GM12892 (cell line): Measurements from ENCODE around the gene CHMP2A.

Source experiments
- DNase-seq: peaks from one replicate; pipeline ENCODE4 v3.0.0; 2011; ENCODE audit not compliant: insufficient read length
- FAIRE-seq: peaks from 2 replicates; lab custom pipeline; 2011; peaks lifted over from hg19 to GRCh38; lab: Jason Lieb, UNC
- POLR2A ChIP-seq: IDR thresholded peaks from 2 replicates; pipeline ENCODE4 v1.6.1; 2011; ENCODE audit warnings: low read depth, low read length, control low read depth
- POLR2AphosphoS5 ChIP-seq: IDR thresholded peaks from 2 replicates; pipeline ENCODE4 v1.6.1; 2011; ENCODE audit warnings: low read depth, low read length, control low read depth
- TAF1 ChIP-seq: IDR thresholded peaks from 2 replicates; pipeline ENCODE4 v1.6.1; 2011; ENCODE audit warnings: low read depth, mild to moderate bottlenecking, control low read depth, low read length, borderline replicate concordance

Gene CHMP2A

DNA sequence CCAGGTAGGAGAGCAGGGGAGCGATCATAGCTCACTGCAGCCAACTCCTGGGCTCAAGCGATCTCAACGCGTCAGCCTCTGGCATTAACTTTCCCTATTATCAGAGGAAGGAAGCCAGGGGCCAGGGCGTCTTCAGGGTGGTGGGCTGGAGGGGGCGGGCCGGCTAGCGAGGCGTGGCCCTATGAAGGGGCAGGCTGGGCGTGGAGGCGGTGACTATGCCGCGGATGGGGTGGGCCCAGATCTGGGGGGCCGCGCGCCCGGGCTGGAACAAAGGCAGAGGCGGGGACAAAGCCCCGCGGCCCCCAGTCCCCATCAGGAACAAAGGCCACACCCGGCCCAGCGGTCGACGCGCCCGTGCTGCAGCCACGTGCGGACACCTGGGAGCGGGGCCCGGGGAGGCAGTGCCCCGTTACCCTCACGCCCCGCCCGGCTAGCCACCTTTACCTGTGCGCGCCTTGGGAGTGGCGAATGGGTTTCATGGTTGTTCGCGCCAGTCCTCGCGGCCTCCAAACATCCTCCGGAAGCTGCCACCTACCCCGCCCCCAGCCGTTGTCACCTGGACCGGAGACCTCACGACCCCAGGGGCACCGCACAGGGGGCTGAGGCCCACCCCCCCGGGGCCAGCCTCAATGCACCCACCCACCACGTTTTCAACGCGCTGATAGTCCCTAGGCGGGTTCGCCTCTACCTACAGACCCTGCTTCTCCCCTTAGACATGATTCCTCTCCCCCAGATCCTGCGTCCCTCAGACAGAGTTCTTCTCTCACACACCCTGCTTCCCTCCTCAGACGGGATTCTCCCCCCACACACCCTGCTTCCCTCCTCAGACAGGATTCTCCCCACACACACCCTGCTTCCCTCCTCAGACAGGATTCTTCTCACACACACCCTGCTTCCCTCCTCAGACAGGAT, 16.4 kb downstream of the CHMP2A start:
- DNase-seq = no peak
- no peak for FAIRE-seq
- TF ChIP-seq POLR2A = peak; percentile 38; the same call in 1 of the 2 replicates
- TF ChIP-seq POLR2AphosphoS5 = no peak
- TF ChIP-seq TAF1 = no peak

DNA sequence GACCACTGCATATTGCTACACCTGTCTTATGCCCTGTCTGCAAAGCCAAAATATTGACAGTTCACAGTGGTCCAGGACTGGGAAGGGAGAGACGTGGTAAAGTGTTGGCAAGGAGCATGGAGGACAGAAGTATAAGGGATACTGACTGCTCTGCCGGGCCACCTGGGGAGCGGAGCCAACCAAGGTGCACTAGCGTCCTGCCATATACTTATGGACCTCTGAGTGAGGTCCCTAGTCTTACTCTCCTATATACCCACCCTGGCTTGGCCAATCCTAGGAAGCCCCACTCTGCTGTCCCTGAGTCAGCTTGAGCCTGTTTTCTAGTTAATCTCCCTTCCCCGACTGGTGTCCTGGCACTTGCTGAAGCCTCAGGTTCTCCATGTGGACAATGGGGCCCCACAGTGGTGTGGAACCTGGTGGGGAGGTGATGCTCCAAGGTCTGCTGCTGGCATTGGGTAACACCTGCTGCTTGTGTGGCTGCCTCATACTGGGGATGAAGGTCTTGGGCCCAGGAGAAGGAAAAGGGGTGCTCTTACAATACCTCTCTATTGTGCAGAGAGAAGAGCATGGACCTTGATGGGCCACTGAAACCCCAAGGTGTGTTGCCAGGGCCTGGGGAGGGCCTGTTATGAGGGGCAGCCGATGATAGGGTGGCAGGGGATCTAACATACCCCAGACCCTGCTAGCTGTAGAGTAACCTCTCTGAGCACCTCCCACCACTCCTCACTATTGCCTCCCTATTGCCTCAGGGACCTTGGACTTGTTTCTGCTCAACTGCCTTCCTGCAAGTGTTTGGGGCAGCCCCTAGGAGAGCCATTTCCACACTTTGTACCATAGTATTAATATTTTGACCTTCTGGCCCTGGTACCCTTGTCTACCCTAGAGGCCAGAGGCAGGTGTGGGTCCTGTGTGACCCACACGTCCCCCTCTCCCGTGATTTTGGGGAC, 17.8 kb downstream of the CHMP2A start:
- TF ChIP-seq POLR2A (no peak), TAF1 (no peak), POLR2AphosphoS5 (no peak)
- FAIRE-seq (no peak), DNase-seq (no peak)

DNA sequence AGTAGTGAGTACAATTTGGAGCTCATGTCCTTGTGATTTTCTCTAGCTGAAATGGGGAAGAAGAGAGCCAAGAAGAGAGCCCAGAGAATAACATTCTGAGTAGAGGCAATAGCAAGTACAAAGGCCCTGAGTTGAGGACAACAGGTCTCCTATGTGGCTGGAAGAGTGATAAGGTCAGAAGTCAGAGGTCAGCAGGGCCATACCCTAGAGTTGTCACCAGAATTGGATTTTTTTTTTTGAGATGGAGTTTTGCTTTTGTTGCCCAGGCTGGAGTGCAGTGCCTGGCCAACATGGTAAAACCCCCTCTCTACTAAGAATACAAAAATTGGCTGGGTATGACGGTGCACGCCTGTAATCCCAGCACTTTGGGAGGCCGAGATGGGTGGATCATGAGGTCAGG, 19.0 kb downstream of the CHMP2A start:
- no peak for FAIRE-seq
- TF ChIP-seq TAF1 = no peak
- TF ChIP-seq POLR2AphosphoS5 = no peak
- TF ChIP-seq POLR2A = no peak

DNA sequence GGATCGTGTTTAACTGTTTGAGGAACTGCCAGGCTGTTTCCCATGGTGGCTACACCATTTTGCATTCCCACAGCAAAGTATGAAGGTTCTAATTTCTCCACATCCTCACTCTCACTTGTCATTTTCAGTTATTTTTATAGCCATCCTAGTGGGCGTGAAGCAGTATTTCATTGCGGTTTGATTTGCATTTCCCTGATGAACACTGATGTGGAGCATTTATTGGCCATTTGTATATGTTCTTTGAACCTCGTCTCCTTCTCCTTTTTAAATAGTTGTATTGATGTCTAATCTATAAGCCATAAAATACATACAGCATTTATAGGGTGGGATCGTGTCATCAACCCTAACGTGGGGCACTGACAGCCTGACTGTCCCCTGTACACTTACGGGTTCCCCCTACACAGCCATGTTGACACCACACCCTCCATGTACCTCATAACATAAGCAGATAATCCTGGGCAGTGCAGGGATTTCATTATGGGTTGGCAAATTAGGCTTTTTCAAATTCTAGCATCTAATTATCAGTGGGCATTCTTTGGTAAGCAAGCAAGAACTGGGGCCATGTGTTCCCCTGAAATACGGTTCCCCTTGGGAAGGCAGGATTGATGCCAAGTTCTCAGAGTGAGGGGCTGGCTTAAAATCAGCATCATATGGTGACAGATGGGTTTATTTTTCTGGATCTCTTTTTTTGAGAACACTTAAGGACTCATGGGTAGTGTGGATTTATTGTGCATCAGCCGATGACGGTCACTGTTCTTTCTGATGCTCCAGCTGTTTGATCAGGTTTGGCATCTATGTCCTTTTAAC, 23.7 kb downstream of the CHMP2A start:
- TF ChIP-seq POLR2A = no peak
- no peak for TF ChIP-seq POLR2AphosphoS5
- TF ChIP-seq TAF1 = no peak
- no peak for FAIRE-seq
- DNase-seq = no peak

More for the DNA sequence above, 19.0 kb downstream of the CHMP2A start:
- no peak for DNase-seq

DNA sequence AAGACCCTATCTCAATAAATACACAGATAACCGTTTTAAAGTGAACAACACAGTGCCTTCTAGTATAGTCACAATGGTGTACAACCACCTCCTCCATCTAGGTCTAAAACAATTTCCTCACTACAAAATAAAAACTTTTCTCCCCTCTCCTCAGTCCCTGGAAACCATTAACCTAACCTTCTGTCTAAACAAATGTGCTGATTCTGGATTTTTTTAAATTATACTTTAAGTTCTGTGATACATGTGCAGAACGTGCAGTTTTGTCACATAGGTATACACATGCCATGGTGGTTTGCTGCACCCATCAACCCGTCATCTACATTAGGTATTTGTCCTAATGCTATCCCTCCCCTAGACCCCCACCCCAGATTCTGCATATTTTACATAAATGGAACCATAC, 25.5 kb downstream of the CHMP2A start:
- no peak for FAIRE-seq
- TF ChIP-seq TAF1 = no peak
- TF ChIP-seq POLR2A = no peak
- no peak for TF ChIP-seq POLR2AphosphoS5
- DNase-seq = no peak

DNA sequence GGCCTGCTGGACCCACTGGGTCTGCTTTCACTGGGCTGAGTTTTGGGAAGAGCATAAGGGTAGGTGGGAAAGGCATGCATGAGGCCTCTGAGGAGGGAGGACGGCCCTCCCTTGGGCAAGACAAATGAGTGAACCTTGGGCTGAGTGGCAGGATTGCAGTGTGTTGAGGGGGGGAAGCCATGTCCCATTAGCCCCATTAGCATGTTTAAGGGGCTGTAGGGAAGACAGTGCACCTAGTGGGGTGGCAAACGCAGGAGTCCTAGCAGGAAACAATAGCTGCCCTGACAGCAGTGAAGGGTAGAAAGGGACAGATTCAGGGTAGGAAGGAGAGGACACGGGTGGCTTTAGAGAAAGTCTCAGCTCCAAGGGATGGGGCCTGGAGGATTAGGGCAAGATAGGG, 32.2 kb downstream of the CHMP2A start:
- no peak for FAIRE-seq
- no peak for DNase-seq
- TF ChIP-seq TAF1 = no peak
- TF ChIP-seq POLR2A = no peak
- TF ChIP-seq POLR2AphosphoS5 = no peak

DNA sequence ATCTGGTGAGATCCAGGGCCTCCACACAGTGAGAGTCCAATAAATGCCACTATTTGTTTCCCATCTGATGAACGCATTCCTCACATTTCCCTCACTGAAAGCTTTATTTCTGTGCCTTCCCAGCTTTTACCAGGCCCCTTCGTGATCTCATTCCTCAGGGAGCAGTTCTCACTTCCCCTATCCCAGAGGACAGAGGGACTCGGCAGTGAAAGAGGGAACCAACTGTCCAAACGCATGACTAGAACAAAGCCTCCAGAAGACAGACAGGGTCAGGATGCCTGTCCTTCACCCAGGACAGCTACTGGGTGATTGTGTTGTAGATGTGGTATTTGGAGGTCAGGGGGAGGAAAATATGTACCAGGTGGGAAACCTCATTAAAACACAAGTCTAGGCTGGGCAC, 33.3 kb downstream of the CHMP2A start:
- FAIRE-seq = no peak
- TF ChIP-seq POLR2AphosphoS5 = no peak
- no peak for TF ChIP-seq POLR2A
- no peak for TF ChIP-seq TAF1
- DNase-seq = no peak

DNA sequence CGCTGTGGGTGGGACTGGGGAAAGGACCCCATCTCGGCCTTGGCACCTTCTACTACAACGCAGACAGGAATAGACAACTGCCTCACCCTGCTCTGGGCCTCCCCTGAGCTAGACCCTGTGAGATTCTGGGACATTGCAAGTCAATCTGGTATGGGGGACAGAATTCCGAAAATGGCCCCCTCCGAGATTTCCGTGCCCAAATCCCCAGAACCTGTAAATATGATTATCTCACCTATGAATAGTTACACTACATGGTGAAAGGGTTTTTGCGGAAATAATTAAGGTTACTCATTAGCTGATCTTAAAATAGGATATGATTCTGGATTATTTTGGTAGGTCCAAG, 34.7 kb downstream of the CHMP2A start:
- DNase-seq = no peak
- no peak for FAIRE-seq
- no peak for TF ChIP-seq TAF1
- no peak for TF ChIP-seq POLR2A
- no peak for TF ChIP-seq POLR2AphosphoS5

DNA sequence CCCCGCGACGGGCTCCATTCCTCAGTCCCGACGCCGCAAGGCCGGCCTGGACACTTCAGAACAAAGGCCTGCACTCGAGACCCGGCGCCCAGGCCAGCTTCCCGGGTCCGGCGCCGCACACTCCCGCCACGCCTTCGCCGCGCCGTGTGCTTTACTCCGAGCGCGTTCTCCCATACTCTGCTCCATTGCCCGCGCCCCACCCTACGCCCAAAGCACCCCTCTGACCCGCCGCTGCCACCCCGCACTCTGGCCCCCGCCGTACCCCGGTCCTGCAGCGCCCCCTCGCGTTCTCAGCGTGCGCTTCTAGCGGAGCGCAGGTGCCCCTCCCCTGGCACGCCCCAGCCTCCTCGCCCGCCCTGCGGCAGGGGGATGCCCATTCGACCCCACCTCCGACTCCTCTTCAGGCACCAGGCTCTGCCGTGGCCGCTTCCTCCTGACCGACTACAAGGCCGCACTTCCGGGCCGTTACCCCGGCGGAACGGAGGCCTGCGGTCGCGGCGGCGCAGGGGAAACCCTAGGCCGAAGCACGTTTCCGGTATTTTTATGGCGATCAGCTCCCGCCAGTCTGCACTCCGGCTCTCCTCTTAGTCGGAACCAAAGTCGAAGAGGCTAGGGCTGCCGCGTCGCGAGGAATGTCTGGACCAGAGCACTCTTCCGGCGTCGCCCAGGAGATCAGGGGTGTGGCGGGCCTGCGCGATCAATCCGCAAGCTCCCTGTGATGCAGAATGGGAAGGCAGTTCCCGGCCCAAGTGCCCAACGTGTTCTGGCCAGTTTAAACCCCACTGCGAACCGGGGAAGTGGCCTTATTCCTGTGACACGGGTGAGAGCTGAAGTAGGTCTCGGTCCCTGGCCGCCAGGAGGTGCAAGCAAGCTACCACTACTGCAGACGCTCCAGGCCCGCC, 35.3 kb downstream of the CHMP2A start, which contains the start of gene ZBTB45:
ZBTB45 (minus strand) TSS at position 456 of the 902 bp plus-strand sequence. CDS start 2,137 bp downstream, outside the sequence.
- TF ChIP-seq TAF1 (no peak; the same call in 1 of the 2 replicates), POLR2AphosphoS5 (peak; percentile 82), POLR2A (peak; percentile 76)
- DNase-seq (peak; percentile 79), FAIRE-seq (peak; percentile 93)

DNA sequence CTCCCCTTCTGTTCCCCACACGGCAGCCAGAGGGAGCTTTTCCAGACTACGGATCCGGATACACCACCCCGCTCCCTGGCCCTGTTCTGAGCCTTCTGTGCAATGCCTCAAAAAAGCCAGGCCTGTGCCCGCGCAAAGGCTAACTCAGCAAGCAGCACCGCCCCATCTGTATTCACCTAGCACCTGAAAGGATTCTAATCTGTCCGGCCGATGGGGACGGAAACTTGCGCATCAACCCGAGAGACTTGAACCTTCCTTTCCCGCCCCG, 35.9 kb downstream of the CHMP2A start:
- 0 out of 2 replicates have a peak, but pooled peaks have one; percentile 1 for TF ChIP-seq POLR2AphosphoS5
- no peak for TF ChIP-seq TAF1
- peak; percentile 73 for FAIRE-seq
- no peak for DNase-seq
